Putamen (tissue), 1 donor: ENCODE results near the gene POLR2C.
"Not testable (repeated sequence)": the region's sequence is repeated elsewhere in the genome, so short reads cannot be mapped to it uniquely, and the experiment has no call there.

Source experiments
- DNase-seq: peaks from one replicate; pipeline ENCODE4 v3.0.0-alpha.2; 2016; ENCODE audit warnings: low spot score

Gene POLR2C

DNA sequence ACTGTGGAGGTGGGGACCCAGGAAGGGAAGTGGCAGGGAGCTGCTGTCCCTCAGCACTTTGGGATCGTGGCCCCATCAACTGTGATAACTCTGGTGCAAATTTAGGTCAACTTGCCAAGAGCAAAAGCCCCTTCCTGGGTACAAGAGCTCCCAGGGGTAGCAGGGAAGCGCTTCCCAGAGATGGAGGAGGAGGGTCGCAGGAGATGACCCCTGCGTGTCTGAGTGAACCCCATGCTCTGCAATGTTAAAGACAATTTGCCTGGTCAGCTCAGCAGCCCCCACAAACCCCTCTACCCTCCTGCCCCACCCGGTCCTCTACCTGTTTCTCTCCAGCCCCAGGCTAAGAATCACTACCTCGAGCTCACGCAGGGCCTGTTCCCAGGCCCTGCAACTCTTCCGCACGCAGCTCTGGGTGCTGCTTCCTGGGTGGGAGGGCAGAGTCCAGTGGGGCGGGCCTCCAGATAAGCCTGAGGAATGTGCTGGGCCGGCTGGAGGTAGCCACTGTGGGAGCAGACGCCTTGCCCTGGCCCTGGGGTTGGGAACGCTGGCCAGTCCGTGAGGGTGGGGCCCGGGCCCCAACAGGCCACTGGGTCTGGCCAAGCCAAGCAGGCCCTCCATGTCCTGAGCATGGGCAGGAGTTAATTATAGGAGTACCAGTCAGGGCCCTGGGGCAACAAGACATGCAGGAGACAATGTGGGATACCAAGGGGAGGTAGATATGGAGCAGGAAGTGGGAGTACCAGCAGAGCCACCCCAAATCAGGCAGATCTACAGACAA, 17.7 kb downstream of the POLR2C start:
- DNase-seq: no peak

- DNase-seq: no peak
Observed at GRCh38 chr16:57480754-57481230, 18.3 kb downstream of the POLR2C start.

DNA sequence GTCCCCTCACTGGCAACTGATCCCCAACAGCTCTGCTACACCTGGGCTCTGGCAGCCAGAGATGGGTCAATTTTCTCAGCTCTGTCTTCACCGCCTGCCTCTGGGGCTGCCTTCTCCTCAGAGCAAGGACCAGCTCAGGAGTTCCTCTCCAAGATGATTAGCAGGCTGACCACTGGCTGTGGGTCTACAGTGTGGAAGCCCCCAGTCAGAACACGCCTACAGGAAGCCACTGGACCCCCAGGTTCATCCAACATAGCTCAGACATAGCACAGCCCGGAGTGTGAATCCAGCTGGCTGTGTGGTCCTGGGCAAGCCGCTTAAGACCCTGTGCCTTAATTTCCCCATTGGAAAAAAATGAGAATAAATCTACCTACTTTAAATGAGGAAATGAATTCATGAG, 18.9 kb downstream of the POLR2C start:
- no peak for DNase-seq

GRCh38 chr16:57482845-57483545, 20.5 kb downstream of the POLR2C start:
- no peak for DNase-seq

- no peak for DNase-seq
Observed at GRCh38 chr16:57483725-57484514, 21.4 kb downstream of the POLR2C start.

GRCh38 chr16:57484515-57485005, 22.1 kb downstream of the POLR2C start:
- no peak for DNase-seq

DNA sequence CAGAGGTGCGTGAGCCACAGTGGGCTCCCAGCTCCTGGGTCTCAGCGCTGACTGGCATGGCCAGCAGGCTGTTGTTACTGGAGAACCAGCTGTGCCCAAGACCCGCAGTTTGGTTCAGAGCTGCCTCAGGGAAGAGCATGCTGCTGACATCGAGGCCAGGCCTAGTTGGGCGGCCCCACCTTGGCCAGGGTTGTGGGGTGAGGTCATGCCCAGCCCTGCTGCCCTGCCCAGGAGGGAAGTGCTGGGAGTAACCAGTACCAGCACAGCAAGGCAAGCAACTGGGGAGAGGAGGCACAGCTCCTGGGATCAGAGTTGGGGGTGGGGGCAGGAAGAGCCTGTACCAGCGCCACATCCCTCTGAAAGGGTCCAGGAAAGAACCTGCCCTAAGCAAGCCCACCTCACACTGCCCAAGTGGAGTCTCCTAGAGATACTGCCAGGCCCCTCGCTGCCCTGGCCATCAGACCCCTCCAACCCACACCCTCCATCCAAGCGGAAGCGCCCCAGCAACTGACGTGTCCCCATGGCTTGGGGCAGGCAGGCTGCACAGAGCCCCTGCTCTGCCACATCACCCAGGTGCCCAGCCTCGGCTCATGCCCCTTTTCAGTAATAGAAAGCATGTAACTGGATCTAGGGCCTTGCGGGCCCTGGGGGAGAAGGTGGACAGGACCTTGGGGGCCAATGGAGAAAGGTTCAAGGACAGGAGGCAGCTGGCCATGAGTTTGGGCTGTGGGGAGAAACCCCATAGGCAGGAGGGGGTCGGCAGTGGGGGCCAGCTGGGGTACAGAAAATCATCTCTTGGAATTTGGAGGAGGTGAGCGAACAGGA, 22.8 kb downstream of the POLR2C start:
- no peak for DNase-seq

GRCh38 chr16:57485916-57486857, 23.7 kb downstream of the POLR2C start, which contains the start of gene DOK4:
TSS of gene DOK4 (minus strand) at chr16:57486493. CDS start at chr16:57479507, 6,986 bp downstream.
- DNase-seq: peak; percentile 50

- no peak for DNase-seq
Observed at GRCh38 chr16:57486858-57487834, 24.7 kb downstream of the POLR2C start.

DNA sequence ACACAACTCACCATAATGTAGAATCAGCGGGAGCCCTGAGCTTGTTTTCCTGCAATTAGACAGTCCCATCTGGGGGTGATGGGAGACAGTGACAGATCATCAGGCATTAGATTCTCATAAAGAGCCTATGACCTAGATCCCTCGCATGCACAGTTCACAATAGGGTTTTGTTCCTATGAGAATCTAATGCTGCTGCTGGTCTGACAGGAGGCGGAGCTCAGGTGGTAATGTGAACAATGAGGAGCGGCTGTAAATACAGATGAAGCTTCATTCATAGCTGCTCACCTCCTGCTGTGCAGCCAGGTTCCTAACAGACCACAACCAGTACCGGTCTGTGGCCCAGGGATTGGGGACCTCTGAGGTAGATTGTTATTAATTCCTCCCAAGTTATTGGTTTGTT, 26.8 kb downstream of the POLR2C start:
- no peak for DNase-seq

DNA sequence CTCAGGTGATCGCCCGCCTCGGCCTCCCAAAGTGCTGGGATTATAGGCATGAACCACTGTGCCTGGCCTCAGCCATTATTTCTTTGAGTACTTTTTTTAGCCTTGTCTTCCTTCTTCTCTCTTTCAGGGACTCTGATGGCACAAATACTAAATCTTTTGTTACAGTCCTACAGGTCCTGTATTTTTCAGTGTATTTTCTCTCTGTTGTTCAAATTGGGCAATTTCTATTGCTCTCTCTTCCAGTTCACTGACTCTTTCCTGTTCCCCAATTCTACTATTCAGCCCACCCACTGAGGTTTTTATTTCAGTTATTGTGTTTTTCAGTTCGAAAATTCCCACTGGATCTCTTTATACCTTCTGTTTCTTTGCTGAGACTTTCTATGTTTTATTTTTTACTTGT, 31.3 kb downstream of the POLR2C start:
- no peak for DNase-seq

DNA sequence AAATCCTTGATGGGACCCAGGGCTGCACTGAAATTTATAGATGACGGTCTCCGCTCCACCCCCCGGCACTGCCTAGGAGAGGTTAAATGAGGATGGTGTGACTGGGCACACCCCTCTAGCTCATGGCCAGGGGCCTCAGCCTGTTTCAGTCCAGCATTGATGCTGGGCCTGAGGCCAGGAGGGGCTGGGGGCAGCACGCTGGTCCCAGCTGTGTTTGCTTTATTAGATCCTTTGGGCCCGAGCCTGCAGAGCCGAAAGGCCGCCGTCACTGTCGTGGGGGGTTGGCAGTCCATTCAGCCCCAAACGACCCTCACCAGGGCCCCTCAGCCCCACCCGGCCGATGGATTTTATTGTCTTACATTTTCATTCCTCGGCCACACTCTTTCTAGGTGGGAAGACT, 34.6 kb downstream of the POLR2C start:
- no peak for DNase-seq

DNA sequence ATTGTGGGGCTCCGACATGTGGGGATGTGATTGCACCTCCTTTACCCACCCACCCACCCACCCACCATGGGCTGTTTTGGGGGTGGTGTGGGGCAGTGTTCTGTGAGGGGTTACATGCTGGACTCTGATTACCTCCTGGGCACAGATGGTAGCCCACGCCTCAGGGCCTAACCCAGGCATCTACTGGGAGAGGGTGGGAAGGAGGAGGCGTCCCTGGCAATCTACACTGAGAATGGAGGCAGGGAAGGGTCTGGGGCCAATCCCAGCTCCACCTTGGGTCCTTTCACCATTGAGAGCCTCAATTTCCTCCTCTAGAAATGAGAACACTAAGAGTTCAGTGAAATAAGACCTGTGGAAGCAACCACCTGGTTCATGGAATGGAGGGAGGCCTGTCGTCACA, 35.6 kb downstream of the POLR2C start:
- no peak for DNase-seq

DNA sequence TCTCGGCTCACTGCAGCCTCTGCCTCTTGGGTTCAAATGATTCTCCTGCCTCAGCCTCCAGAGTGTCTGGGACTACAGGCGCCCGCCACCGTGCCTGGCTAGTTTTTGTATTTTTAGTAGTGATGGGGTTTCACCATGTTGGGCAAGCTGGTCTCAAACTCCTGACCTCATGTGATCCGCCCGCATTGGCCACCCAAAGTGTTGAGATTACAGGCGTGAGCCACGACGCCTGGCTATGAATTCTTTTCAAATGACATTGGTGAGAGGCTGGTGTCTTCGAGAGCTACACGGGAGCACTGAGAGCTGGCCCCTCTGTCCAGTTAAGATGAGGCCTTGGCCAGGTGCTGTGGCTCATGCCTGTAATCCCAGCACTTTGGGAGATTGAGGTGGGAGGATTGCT, 37.5 kb downstream of the POLR2C start:
- not testable (repeated sequence) for DNase-seq

DNA sequence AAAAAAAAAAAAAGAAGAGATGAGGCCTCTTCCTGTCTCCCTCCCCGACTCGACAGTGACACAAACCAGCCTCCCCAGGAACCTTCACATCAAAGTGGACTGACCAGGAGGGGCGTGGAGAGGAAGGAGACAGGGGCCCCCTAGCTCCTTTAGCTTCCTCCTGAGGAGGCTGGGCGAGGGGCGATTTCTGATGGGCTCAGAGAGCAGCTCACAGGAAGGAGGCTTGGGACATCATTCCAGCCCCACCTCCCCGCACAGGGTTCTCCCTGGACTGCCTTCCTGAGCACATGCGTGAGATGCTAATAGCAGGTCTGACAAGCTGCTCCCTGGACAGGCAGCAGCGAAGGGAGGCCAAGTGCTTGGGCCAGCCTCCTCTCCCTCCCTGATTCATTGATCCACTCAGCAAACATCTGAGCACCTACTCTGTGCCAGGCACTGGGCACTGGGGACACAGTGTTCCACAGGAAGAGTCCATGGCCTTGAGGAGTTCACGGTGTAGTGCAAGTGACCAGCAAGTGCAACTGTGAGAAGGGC, 38.2 kb downstream of the POLR2C start:
- DNase-seq: no peak

DNA sequence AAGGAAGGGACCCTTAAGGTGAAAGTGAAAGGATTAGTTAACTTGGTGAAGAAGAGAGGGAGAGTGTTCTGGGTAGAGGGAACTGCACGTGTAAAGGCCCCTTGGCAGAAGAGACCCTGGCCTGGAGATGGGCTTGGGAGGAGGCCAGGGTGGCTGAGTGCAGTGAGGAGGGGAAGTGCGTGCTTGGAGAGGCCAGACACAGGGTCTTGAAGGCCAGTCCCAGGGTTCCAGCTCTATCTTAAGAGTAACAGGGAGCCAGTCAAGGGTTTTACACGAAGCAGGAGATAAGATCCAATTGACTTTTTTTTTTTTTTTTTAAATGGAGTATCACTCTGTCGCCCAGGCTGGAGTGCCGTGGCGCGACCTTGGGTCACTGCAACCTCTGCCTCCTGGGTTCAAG, 39.0 kb downstream of the POLR2C start:
- DNase-seq: no peak

DNA sequence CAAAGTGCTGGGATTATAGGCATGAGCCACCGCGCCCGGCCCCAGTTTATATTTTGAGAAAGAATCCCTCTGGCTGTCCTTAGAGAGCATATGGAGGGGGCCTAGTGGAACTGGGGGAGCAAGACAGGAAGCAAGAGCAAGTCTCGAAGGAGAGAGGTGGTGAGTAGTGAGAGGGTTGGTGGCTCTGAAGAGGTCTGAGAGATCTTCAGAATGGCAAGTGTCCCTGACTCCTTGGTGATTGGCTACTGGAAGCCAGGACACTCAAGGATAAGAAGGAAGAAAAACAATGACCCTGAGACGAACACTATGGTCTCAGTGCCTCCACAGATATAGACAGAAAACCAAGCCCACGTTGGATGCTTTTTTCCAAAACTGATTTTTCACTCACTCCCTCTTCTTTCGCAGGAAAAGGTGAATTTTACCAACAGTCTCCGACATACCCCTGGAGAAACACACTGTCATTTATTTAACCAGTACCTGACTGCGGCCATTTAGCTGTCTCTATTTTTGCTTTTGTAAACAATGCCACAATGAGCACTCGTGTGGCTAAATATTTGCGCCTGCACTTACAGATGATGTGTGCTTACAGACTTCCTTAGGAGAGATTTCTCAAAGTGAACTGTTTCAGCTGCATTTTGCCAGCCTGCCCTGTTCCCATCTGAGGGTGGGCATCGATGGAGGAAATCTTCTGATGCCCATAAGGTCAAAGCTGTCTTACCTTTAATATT, 39.7 kb downstream of the POLR2C start:
- no peak for DNase-seq

DNA sequence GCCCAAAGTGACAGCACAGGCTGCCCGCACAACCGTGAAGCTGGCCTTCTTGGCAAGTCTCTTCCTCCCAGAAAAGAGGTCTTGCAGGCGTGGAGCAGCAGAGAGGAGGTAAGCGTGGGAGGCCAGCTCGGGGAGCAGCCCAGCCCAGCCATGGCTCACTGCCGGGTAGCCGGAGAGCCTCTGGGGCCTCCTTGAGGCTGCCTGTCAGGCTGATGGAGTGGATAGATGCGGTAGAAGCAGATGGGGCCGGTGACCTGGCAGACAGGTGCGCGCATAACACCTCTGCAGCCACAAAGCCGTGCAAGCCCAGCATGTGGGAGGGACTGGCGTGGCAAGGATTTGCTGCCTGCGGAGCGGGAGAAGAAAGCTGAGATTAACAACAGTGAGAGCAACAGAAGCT, 40.9 kb downstream of the POLR2C start:
- no peak for DNase-seq
